Hair follicular keratinocyte (primary cell): ENCODE data around the gene ZMYND15. TPM values are rescaled to one million over a fixed set of nuclear protein-coding genes. Genes with fewer than 3 reads are reported as not detected.

ENCODE experiments used
- total RNA-seq: library from RNA; depleted of rRNA; stranded (reverse); fragments of >200 nt; gene quantifications from 2 replicates; pipeline ENCODE4 v1.2.3, GENCODE V29; 2015

Gene ZMYND15, protein sequence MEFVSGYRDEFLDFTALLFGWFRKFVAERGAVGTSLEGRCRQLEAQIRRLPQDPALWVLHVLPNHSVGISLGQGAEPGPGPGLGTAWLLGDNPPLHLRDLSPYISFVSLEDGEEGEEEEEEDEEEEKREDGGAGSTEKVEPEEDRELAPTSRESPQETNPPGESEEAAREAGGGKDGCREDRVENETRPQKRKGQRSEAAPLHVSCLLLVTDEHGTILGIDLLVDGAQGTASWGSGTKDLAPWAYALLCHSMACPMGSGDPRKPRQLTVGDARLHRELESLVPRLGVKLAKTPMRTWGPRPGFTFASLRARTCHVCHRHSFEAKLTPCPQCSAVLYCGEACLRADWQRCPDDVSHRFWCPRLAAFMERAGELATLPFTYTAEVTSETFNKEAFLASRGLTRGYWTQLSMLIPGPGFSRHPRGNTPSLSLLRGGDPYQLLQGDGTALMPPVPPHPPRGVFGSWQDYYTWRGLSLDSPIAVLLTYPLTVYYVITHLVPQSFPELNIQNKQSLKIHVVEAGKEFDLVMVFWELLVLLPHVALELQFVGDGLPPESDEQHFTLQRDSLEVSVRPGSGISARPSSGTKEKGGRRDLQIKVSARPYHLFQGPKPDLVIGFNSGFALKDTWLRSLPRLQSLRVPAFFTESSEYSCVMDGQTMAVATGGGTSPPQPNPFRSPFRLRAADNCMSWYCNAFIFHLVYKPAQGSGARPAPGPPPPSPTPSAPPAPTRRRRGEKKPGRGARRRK
- total RNA-seq = 0.08 and 0.11 TPM in 2 replicates

DNA sequence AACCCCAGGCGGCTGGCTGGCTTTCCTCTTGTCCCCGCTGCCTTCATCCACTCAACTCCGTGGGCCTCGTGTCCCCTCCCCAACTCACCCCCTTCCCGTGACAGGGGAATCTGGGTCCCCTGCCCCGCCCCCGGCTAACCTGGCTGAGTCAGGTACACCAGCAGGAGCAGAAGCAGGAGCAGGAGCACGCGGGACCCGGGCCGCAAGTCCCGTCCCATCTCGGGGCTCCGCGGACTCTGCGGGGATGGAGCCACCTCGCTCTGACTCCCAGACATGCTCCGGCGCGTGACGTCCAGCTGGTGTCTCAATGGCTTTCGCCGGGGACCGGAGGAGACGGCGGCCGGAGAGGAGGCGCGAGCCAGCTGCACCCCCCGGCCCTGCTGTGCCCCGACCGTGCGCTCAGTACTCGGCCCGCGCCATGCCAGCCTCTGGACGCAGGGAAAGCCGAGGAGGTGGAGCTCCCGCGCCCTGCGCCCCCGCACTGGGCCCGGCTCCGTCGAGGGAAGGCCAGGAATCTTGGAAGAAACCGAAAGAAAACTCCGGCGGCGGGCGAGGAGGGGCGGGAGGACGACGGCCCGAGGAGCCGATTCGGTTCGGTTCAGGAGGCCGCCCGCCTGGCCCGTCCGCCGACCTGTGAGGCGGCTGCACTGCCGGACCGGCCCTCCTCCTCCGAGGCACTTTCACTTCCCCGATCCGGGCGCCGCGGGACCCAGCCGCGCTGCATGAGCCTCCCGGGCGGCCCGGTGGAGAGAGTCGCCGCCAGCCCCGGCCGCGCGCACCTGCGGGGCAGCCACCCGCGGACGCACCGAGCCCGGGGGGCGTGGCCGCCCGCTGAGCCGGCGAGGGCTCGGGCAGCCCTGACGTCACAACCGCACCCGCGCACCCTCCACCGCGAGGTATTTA lies at the start of gene ZMYND15, which contains the start of gene CXCL16:
Gene ZMYND15 (plus strand): TSS at position 712 of the 903 bp plus-strand sequence. CDS start 716 bp downstream, outside the sequence.
Gene CXCL16 (minus strand): TSS at position 807 of the 903 bp plus-strand sequence. CDS start 589 bp downstream, at position 218.

DNA sequence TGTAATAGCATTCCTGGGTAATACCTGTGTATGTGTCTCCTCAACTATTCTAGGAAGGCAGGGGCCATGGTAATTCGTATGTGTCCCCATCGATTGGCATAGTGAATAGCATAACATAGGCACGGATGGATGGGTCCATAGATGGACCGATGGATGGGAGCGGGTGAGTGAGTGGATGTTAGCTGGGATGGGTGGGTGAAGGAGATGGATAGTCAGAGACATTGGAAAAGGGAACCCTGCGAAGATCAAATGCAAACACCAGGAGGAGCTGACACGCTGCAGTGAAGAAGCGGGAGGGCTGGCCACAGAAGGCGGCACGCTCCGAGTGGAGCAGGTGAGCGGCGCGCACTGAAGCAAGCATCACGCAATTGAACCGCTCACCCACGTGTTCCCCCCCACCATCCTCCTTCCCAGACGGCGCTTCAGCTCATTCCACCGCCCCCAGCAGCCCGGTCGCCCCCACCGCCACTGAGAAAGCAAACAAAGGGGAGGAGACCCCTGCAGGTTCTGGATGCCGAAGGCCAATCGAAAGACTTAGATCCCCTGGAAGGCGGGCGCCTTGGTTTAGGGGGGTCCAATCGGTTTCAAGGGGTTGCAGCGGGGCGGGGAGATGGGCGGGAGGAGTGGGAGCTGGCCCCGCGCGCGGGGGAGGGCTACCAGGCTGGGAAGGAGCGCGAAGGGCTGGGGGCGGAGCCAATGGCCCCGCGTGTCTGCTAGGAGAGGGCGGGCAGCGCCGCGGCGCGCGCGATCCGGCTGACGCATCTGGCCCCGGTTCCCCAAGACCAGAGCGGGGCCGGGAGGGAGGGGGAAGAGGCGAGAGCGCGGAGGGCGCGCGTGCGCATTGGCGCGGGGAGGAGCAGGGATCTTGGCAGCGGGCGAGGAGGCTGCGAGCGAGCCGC lies 29.6 kb upstream of the ZMYND15 start, which contains the start of gene ARRB2:
Gene ARRB2 (plus strand): TSS at position 839 of the 899 bp plus-strand sequence. CDS start 90 bp downstream, outside the sequence.

GRCh38 chr17:4771519-4772234 lies 32.0 kb downstream of the ZMYND15 start, which contains the start of gene TM4SF5:
TSS of gene TM4SF5 (plus strand) at chr17:4771886. CDS start at chr17:4771923, 37 bp downstream.

GRCh38 chr17:4786106-4786511 lies 46.5 kb downstream of the ZMYND15 start, which contains the start of gene VMO1:
TSS of gene VMO1 (minus strand) at chr17:4786364. CDS start at chr17:4786352, 12 bp downstream.

DNA sequence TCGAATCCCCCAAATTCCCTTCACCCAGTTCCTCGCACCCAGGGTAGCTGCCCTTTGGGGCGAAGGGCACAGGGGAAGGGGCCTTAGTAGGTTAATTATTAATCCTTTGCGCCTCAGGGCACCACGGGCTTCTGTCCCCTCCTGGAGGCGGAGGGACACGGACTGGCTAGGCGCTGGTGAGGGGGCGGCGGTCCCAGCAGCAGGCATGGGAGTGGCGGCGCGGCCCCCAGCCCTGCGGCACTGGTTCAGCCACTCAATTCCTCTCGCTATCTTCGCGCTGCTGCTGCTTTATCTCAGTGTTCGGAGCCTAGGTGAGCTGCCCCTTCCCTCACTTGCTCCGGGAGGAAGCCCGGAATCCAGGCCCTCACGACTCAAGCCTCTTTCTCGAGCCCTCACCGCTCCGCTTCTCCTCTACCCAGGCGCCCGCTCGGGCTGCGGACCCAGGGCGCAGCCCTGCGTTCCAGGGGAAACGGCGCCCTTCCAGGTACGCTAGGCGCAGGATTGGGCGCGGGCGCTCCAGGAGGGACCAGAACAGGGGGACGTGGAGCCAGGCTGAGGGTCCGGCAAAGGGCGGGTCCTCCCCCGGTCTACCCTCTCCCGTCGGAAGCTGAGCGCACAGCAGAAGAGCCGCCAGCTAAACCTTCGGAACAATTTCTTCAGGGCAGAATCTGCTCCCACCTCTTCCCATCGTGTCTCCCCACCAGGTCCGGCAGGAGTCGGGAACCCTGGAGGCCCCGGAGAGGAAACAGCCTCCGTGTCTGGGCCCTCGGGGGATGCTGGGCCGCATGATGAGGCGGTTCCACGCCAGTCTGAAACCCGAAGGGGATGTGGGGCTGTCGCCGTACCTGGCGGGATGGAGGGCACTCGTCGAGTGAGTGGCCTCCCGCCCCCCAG lies 49.4 kb downstream of the ZMYND15 start, which contains the start of gene GLTPD2:
Gene GLTPD2 (plus strand): TSS at position 158 of the 894 bp plus-strand sequence. CDS start 48 bp downstream, at position 206.

Other genes starting within 250 kb of the ZMYND15 start
- 0.08 TPM in 1 of 2 replicates, not detected in the other for gene SPNS2, start 241.0 kb upstream of the ZMYND15 start, total RNA-seq
- gene MYBBP1A, start 184.4 kb upstream of the ZMYND15 start, total RNA-seq = 70.3 and 99.9 TPM in 2 replicates
- gene GGT6, start 179.3 kb upstream of the ZMYND15 start, total RNA-seq = 0.08 TPM in 2 replicates
- not detected in 2 replicates for gene SMTNL2, start 155.3 kb upstream of the ZMYND15 start, total RNA-seq
- not detected in 2 replicates for gene ALOX15, start 98.2 kb upstream of the ZMYND15 start, total RNA-seq
- gene PELP1, start 35.7 kb upstream of the ZMYND15 start, total RNA-seq = 21.2 and 40.7 TPM in 2 replicates
- 10.9 and 13.2 TPM in 2 replicates for gene ARRB2, start 29.2 kb upstream of the ZMYND15 start, total RNA-seq
- gene MED11, start 8.4 kb upstream of the ZMYND15 start, total RNA-seq = 26.4 and 40.1 TPM in 2 replicates
- gene CXCL16, start 95 bp downstream of the ZMYND15 start, total RNA-seq = 1.9 and 14.8 TPM in 2 replicates
- not detected in 2 replicates for gene TM4SF5, start 32.1 kb downstream of the ZMYND15 start, total RNA-seq
- gene VMO1, start 46.5 kb downstream of the ZMYND15 start, total RNA-seq = 0.31 TPM in 1 of 2 replicates, not detected in the other
- not detected in 2 replicates for gene GLTPD2, start 49.1 kb downstream of the ZMYND15 start, total RNA-seq
- 272 and 338 TPM in 2 replicates for gene PSMB6, start 56.3 kb downstream of the ZMYND15 start, total RNA-seq
- 19.6 and 23.9 TPM in 2 replicates for gene PLD2, start 67.3 kb downstream of the ZMYND15 start, total RNA-seq
- 43.4 and 65.6 TPM in 2 replicates for gene MINK1, start 93.5 kb downstream of the ZMYND15 start, total RNA-seq
- gene C17orf107, start 159.7 kb downstream of the ZMYND15 start, total RNA-seq = 1.1 and 2.2 TPM in 2 replicates
- gene CHRNE, start 163.3 kb downstream of the ZMYND15 start, total RNA-seq = not detected in 2 replicates
- gene GP1BA, start 192.4 kb downstream of the ZMYND15 start, total RNA-seq = not detected in 2 replicates
- gene SLC25A11, start 200.2 kb downstream of the ZMYND15 start, total RNA-seq = 53.0 and 63.6 TPM in 2 replicates
- 50.5 and 60.4 TPM in 2 replicates for gene RNF167, start 200.4 kb downstream of the ZMYND15 start, total RNA-seq
- 1,881 and 2,020 TPM in 2 replicates for gene PFN1, start 208.7 kb downstream of the ZMYND15 start, total RNA-seq
- gene ENO3, start 211.3 kb downstream of the ZMYND15 start, total RNA-seq = 0.61 and 0.86 TPM in 2 replicates
- 64.0 and 77.2 TPM in 2 replicates for gene SPAG7, start 228.0 kb downstream of the ZMYND15 start, total RNA-seq
- 9.7 and 22.2 TPM in 2 replicates for gene CAMTA2, start 247.8 kb downstream of the ZMYND15 start, total RNA-seq